HG02840 (cell line): ENCODE measurements around the gene PFKFB4.
"Not testable (repeated sequence)": the region's sequence is repeated elsewhere in the genome, so short reads cannot be mapped to it uniquely, and the experiment has no call there.

Source experiments
- ATAC-seq: cut with Tn5 transposase; IDR thresholded peaks from one replicate; pipeline ENCODE4 v1.9.1; 2021; ENCODE audit warnings: mild to moderate bottlenecking, moderate library complexity, moderate number of reproducible peaks; ENCODE audit not compliant: unreplicated experiment, low FRiP score

PFKFB4 gene

DNA sequence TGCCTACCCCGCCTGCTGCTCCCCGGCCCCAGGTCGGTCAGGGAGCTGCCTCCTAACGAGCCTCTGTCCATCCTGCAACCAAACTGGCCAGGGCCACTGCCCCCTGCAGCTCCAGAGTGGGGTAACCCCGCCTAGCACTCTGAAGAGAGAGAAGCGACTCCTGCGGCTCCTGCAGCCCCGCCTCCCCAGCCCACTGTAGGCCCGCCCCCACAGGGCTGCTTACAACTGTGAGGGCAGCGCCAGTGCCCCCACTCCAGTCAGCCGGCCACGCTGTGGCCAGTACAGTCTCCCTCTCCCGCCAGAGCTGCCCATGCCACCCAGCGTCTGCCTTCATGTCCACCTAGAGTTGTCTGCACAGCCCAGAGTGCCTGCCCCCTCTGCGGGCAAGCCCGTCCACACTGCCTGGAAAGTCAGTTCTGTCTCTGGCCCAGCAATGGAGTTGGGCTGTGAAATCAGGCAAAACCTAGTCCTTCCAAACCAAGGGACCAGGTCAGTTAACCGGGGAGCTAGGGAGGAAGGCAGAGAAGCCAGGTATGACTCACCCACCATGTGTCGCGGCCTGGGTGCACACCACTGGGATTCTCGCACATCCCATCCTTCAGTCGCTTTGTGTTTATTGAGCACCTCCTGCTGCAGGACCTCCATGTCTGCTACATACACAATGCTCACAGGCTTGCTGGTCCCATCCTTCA lies 4.6 kb upstream of the PFKFB4 start:
- no peak for ATAC-seq

DNA sequence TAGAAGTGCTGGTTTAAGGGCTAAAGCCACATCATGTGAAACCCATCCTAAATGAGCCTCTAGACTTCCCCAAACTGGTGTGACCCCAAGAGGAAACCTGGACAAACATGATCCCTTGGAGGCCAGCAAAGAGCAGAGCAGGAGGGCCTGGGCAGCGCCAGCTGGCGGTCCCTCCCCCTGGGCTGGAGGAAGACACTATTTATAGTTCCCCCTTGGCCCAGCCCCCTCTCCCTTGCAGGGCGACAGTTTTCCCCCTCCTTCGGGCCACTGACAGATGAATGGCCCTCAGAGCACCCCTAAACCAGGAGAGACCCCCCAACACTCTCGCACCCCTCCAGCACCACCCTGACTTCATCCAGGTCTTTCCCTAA lies 4.0 kb upstream of the PFKFB4 start:
- no peak for ATAC-seq

DNA sequence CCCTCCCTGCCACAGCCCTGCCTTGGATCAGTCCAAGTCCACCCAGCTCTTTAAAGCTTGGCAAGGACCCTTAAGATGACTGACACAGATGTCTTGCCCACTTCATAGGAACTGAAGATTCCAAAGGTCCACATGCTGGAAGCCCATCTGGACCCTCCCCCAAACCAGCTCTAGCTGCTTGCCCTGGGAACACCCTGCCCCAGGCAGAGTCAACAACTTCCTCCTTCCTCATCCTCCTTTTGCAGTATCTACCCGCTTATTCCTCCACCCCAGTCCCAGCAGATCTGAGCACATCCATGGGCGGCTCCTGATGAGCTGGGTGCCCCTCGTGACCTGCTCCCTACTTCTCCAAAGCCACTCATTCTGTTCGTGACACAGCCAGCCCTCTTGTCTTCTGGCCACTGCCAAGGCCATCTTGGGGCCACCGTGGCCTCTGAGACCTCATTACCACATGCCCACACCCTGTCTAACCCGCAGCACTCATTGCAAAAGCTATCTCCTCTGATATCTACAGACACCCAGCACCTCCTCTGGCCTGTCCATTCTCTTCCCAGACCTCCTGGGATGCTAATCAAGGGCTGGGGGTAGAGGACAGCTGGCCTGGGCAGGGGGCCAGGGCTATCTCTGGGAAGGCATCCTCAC lies 2.0 kb upstream of the PFKFB4 start:
- ATAC-seq, result no peak

DNA sequence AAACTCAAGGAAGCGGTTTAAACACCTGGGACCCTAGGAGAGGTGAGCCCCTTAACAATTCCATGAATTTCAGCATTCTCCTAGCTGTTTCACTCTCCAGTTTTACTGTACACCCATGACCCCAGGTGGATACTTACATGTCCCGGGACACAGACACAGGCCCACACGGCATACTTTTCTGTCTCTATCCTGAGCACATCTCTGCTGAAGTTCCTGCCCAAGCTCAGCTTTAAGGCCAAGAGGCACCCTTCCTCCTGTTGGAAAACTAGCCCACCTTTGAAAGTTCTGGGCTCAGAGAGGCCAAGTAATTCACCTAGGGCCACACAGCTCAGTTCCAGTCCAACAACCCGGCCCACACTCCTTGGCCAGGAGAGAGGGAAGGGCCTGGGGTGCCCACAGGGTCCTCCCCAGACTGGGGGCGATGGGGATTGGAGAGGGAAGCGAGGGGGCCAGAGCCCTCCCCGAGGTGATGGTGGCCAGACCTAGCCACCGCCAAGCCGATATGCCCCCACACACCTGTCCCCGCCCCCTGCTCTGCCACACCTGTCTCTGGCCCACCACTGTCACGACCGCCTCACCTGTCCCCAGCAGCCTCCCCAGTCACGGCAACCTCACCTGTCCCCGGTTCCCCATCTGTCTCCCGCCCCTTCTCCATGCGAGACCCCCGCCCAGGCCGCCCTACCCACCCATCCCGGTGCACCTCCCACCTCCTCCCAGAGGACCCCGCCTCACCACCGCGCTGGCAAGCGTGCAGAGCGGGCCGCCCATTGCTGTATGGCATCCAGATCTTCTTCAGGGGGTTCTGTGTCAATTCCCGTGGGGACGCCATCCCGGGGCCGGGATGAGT lies 431 bp downstream of the PFKFB4 start:
- ATAC-seq, result no peak

DNA sequence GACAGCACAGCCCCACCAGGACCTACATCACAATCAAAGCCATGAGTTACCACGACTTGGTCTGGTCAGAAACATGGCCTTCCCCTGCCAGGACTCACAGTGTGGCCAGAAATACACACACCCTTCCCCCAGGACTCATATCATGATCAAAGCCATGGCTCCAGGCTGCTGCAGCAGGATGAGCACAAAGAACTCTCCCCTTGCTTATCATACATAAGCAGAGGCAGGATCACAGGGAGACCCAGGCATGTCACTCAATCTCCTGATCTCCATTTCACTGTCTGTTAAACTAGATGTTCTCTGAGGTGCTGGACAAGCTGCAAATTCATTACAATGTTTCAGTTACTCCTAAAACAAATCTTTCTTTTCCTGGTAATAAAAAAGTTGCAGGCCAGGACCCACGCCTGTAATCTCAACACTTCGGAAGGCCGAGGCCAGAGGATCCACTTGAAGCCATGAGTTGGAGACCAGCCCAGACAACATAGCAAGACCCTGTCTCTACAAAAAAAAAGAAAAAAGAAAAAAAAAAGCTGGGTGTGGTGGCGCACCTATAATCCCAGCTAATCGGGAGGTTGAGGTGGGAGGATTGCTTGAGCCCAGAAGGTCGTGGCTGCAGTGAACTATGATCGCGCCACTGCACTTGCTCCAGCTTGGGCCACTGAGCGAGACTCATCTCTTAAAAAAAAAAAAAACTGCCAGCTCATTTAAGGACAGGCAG lies 1.2 kb downstream of the PFKFB4 start:
- ATAC-seq, result no peak

GRCh38 chr3:48553886-48554845 lies 2.4 kb downstream of the PFKFB4 start:
- no peak for ATAC-seq

DNA sequence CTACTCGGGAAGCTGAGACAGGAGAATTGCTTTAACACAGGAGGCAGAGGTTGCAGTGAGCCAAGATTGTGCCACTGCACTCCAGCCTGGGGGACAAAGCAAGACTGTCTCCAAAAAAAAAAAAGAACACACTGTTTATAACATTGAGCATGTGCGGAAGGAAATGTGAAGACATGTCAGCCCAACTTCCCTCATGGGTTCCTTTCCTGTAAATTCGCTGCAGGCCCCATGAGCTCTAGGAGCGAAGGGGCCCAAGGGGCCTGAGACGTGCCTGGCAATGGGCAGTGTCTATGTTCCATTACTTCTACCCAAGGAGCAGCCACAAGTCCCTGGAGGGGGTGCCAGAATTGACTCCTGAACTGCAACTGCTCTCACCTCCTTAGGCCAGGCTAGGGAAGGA lies 3.2 kb downstream of the PFKFB4 start:
- ATAC-seq, result no peak

GRCh38 chr3:48552111-48552951 lies 4.3 kb downstream of the PFKFB4 start:
- ATAC-seq, result no peak

DNA sequence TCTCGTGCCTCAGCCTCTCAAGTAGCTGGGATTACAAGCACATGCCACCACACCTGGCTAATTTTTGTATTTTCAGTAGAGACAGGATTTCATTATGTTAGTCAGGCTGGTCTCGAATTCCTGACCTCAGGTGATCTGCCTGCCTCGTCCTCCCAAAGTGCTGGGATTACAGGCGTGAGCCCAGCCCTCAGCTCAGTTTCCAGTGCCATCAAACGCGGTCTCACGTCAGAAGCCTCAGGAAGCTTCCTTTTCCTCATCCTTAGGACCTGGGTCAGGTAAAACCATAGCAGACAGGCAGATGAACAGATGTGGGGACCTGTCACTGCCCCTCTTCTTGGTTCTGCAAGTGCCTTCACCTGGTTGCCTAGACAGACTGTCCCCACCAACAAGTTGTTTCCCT lies 5.0 kb downstream of the PFKFB4 start:
- not testable (repeated sequence) for ATAC-seq

- no peak for ATAC-seq
Observed at GRCh38 chr3:48548729-48549705, 7.6 kb downstream of the PFKFB4 start.

GRCh38 chr3:48548126-48548525 lies 8.5 kb downstream of the PFKFB4 start:
- ATAC-seq, result no peak

DNA sequence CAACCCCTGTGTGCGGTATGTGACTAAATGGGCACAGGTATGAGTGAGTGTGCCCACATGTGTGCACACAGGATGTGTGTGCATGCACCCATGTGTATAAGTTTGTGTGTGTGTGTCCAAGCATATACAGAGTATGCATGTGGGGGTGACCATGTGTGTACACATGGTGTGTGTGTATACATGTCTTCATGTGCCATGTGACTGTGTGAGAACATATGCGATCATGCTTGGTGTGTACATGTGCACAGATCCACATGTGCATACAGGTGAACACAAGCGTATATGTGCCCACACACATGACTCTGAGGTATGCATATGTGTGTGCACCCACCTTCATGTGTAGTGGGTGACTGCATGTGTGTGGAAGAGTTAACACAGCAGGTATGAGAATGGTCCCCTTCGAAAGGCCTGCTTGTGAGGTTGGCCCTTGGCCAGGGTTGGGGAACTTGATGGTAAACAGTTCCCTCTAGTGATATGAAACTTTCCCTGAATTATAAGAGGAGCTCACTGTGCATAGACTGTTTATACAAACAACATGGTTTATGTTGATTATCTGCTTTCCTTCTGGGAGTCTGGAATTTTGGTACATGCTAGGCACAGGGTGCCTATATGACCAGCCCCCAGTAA lies 10.3 kb downstream of the PFKFB4 start:
- no peak for ATAC-seq

GRCh38 chr3:48544141-48544540 lies 12.5 kb downstream of the PFKFB4 start:
- no peak for ATAC-seq

GRCh38 chr3:48543271-48543866 lies 13.2 kb downstream of the PFKFB4 start:
- no peak for ATAC-seq

- no peak for ATAC-seq
Observed at GRCh38 chr3:48538451-48538850, 18.2 kb downstream of the PFKFB4 start.

DNA sequence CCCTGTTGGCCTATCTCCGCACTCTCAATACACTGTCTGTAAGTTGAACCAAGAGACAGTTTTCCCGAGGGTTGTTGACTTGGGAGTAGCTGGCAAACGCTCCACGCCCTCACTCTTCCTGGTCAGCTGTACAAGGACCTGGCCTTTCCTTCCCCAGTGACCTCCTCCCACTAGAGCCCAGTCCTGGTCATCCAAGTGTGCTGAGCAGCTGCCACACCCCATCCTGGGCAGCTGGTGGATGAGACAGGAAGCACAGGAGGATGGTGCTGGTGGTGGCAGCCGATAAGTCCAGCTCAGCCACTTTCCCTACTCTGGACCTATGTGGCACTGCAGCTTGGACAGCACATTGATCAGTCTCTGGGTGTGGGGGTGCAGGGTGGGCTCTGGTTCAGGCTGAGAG lies 19.8 kb downstream of the PFKFB4 start:
- no peak for ATAC-seq

- ATAC-seq, result no peak
Observed at GRCh38 chr3:48536116-48536515, 20.5 kb downstream of the PFKFB4 start.
